ENCODE data around the gene ARHGAP26. TPM values are rescaled to one million over a fixed set of nuclear protein-coding genes. Genes with fewer than 3 reads are reported as not detected.
A peak's percentile ranks its signal among the peaks of the same experiment; 100 is the strongest.

The ARHGAP26 gene
- total and polyA plus RNA-seq, 12 donors, result 7.5 to 45.8 (median 37.2) TPM

DNA sequence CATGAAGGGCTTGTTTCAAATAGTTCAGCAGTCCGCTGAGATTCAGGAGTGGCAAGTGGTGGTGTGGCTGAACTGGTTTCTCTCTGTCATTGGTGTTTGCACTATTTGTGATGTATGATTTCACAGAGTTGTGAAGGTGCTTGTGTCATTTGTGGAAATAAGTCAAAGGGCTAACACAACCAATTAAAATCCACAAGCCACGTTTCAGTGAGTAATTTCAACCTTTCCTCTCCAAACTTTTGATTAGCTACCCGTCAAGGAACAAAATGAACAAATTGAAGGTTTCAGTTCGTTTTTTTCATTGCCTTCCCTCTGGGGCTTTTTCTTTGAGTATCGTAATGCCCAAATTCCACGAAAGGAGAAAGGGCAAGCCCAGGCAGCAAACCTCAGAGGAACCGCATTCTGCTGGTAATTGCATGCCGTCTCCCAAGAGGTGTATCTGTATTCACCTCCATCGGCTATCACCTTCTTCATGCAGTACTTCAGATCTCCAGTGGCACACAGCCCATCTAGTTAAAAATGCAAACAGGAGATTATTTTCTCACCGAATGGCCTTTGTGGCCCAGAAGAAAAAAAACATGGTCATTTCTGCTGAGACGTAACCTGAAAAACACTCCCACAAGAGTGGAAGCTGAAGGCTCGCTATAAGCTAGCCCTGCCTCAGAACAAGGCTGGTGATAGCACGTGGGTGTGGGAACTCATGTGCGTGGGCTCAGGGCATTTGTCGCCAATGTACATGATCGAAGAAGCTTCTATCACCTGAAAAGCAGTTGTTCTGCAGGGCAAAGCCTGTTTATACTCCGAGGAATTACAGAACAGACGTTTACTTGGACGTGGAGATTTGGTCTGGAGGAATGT, 436.2 kb downstream of the ARHGAP26 start:
- WGBS, 2 donors, result 82 to 88% methylated on average over 19 of the region's 19 CpGs
- peaks cover 0 to 9% (median 0%) of the 10 kb centered on the region in 11 donors for H3K9me3 ChIP-seq
- no peaks in the 10 kb centered on the region for H3K27me3 ChIP-seq
- H3K36me3 ChIP-seq, result peaks cover 0 to 8% (median 0%) of the 10 kb centered on the region in 9 donors
- peaks cover 3 to 71% (median 48%) of the 10 kb centered on the region in 9 donors for H3K4me1 ChIP-seq
- ATAC-seq (no peak), DNase-seq (no peak)
- intact Hi-C loops (cut with DNase I), result loop anchor here in 4 of 10 donors (5.0 to 10.0 kb wide), 2 partner anchors 196 to 198 kb away; partner anchors contain the start of gene NR3C1 (in 4 of the 4)
- TF ChIP-seq, protein P1, sequence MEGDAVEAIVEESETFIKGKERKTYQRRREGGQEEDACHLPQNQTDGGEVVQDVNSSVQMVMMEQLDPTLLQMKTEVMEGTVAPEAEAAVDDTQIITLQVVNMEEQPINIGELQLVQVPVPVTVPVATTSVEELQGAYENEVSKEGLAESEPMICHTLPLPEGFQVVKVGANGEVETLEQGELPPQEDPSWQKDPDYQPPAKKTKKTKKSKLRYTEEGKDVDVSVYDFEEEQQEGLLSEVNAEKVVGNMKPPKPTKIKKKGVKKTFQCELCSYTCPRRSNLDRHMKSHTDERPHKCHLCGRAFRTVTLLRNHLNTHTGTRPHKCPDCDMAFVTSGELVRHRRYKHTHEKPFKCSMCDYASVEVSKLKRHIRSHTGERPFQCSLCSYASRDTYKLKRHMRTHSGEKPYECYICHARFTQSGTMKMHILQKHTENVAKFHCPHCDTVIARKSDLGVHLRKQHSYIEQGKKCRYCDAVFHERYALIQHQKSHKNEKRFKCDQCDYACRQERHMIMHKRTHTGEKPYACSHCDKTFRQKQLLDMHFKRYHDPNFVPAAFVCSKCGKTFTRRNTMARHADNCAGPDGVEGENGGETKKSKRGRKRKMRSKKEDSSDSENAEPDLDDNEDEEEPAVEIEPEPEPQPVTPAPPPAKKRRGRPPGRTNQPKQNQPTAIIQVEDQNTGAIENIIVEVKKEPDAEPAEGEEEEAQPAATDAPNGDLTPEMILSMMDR (IDR thresholded peaks at IDR 0.05), result no peak
- H3K27ac ChIP-seq, result peak overlapping the region in 2 of 10 donors; percentile 3 to 67
- H3K4me3 ChIP-seq, result no peak overlapping the region

GRCh38 chr5:143207058-143207457, 436.9 kb downstream of the ARHGAP26 start:
- ATAC-seq, result no peak
- intact Hi-C loops (cut with DNase I), result loop anchor here in 4 of 10 donors (5.0 to 10.0 kb wide), 2 partner anchors 195 to 198 kb away; partner anchors contain the start of gene NR3C1 (in 4 of the 4)
- WGBS, 2 donors, result 96 to 98% methylated on average over 13 of the region's 13 CpGs

GRCh38 chr5:143207563-143208364, 437.6 kb downstream of the ARHGAP26 start:
- peaks cover 0 to 1% (median 0%) of the 10 kb centered on the region in 11 donors for H3K9me3 ChIP-seq
- H3K27me3 ChIP-seq, result no peaks in the 10 kb centered on the region
- WGBS, 2 donors, result 53 to 58% methylated on average over 13 of the region's 13 CpGs
- H3K4me3 ChIP-seq, result no peak overlapping the region
- H3K27ac ChIP-seq, result peak overlapping the region in 9 of 10 donors; percentile 1 to 64 (median 30)
- DNase-seq (no peak), ATAC-seq (peak; percentile 54 to 78 (median 64))
- intact Hi-C loops (cut with DNase I), result loop anchor here in 4 of 10 donors (5.0 to 10.0 kb wide), 2 partner anchors 195 to 197 kb away; partner anchors contain the start of gene NR3C1 (in 4 of the 4)
- H3K4me1 ChIP-seq, result peaks cover 3 to 78% (median 58%) of the 10 kb centered on the region in 9 donors
- TF ChIP-seq, protein P1 (IDR thresholded peaks at IDR 0.05), result no peak
- H3K36me3 ChIP-seq, result peaks cover 0 to 8% (median 0%) of the 10 kb centered on the region in 9 donors

More at GRCh38 chr5:143207058-143207457, 436.9 kb downstream of the ARHGAP26 start:
- TF ChIP-seq, protein P1 (IDR thresholded peaks at IDR 0.05), result no peak
- Histone ChIP-seq H3K4me3 (no peak overlapping the region), H3K27ac (peak overlapping the region in 3 of 10 donors; percentile 1 to 28 (median 23)), H3K27me3 (no peaks in the 10 kb centered on the region), H3K36me3 (peaks cover 0 to 8% (median 0%) of the 10 kb centered on the region in 9 donors), H3K4me1 (peaks cover 3 to 71% (median 52%) of the 10 kb centered on the region in 9 donors), H3K9me3 (peaks cover 0 to 8% (median 0%) of the 10 kb centered on the region in 11 donors)
- DNase-seq, result no peak

DNA sequence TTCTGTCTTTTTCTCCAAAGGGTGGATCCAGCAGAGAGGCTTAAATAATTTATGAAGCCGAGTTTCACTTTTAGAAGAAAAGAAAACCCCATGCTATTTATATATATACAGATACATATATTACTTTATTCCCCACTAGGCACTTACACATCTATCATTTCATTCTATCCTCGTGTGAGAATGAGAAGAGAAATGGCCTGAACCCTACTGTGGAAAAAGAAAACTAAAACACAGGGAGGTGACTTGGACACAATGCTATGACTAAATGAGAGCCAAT, 438.1 kb downstream of the ARHGAP26 start:
- TF ChIP-seq, protein P1 (IDR thresholded peaks at IDR 0.05), result no peak
- DNase-seq (no peak), ATAC-seq (no peak)
- Histone ChIP-seq H3K27ac (peak overlapping the region in 9 of 10 donors; percentile 1 to 64 (median 30)), H3K36me3 (peaks cover 0 to 8% (median 0%) of the 10 kb centered on the region in 9 donors), H3K4me1 (peaks cover 3 to 83% (median 62%) of the 10 kb centered on the region in 9 donors), H3K9me3 (no peaks in the 10 kb centered on the region), H3K4me3 (no peak overlapping the region), H3K27me3 (no peaks in the 10 kb centered on the region)
- intact Hi-C loops (cut with DNase I), result loop anchor here in 4 of 10 donors (5.0 to 10.0 kb wide), 2 partner anchors 194 to 196 kb away; partner anchors contain the start of gene NR3C1 (in 4 of the 4)
- WGBS, 2 donors, result 73 to 74% methylated on average over 2 of the region's 2 CpGs

Data from heart right ventricle (tissue), 16 donors.